Right lobe of liver (tissue), 4 donors: ENCODE data around the gene REEP5.

Experiments used
- POLR2A ChIP-seq: fragments of 450-650 bp; IDR thresholded peaks from one replicate; pipeline ENCODE4 v1.6.1; 2017; ENCODE audit warnings: antibody characterized with exemption, mild to moderate bottlenecking
- TF ChIP-seq, protein P1 (sequence below), 4 donors: fragments of 200-600 bp in 3 of 4; fragments of 450-650 bp in 1 of 4; IDR thresholded peaks; one replicate each; pipeline versions ENCODE4 v1.5.1 to v1.8.0; 2016 to 2022; ENCODE audit warnings: antibody characterized with exemption in 4 of 4, mild to moderate bottlenecking in 2 of 4
- donor health status: DM: no; HTN: no; CAD: no.
- donor health status: DM: no; HTN: no; CAD: no.
- donor health status: DM: no; HTN: yes; CAD: no.

DNA sequence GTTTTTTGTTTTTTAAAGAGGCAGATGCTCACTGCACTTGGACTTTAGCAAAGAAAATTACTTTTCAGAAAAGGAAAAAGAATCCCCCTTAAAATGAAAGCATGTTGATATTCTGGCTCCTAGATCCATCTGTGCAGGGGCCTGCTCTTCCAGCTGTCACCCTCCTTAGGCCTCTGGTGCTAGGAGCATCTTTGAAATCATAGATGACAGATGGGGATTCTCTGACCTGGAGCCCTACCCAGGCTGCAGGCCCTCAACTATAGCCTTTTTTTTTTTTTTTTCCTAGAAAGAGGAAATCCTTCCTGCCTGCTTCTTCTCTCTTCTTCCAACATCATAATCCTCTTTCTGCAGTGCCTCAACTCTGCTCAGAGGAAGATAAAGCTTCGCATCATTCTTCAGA, 38.3 kb upstream of the REEP5 start:
- TF ChIP-seq, protein P1, sequence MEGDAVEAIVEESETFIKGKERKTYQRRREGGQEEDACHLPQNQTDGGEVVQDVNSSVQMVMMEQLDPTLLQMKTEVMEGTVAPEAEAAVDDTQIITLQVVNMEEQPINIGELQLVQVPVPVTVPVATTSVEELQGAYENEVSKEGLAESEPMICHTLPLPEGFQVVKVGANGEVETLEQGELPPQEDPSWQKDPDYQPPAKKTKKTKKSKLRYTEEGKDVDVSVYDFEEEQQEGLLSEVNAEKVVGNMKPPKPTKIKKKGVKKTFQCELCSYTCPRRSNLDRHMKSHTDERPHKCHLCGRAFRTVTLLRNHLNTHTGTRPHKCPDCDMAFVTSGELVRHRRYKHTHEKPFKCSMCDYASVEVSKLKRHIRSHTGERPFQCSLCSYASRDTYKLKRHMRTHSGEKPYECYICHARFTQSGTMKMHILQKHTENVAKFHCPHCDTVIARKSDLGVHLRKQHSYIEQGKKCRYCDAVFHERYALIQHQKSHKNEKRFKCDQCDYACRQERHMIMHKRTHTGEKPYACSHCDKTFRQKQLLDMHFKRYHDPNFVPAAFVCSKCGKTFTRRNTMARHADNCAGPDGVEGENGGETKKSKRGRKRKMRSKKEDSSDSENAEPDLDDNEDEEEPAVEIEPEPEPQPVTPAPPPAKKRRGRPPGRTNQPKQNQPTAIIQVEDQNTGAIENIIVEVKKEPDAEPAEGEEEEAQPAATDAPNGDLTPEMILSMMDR (IDR thresholded peaks at IDR 0.05): no peak
- TF ChIP-seq POLR2A: no peak
